Breast epithelium (tissue), 3 donors: ENCODE data around the gene APC2.

ENCODE experiments used
- POLR2A ChIP-seq: fragments of 450-650 bp; IDR thresholded peaks from one replicate; pipeline ENCODE4 v1.6.1; 2016; ENCODE audit warnings: antibody characterized with exemption, mild to moderate bottlenecking, moderate library complexity
- POLR2AphosphoS5 ChIP-seq, 3 donors: sonication (generic); formaldehyde crosslinking; IDR thresholded peaks; one replicate each; pipeline ENCODE4 v1.6.1; 2017; ENCODE audit warnings: antibody characterized with exemption in 3 of 3
- TF ChIP-seq, protein P1 (sequence below), 3 donors: fragments of 450-650 bp; IDR thresholded peaks; one replicate each; pipeline ENCODE4 v1.5.1; 2016 to 2017; ENCODE audit warnings: antibody characterized with exemption in 3 of 3, mild to moderate bottlenecking in 3 of 3, moderate library complexity in 3 of 3

DNA sequence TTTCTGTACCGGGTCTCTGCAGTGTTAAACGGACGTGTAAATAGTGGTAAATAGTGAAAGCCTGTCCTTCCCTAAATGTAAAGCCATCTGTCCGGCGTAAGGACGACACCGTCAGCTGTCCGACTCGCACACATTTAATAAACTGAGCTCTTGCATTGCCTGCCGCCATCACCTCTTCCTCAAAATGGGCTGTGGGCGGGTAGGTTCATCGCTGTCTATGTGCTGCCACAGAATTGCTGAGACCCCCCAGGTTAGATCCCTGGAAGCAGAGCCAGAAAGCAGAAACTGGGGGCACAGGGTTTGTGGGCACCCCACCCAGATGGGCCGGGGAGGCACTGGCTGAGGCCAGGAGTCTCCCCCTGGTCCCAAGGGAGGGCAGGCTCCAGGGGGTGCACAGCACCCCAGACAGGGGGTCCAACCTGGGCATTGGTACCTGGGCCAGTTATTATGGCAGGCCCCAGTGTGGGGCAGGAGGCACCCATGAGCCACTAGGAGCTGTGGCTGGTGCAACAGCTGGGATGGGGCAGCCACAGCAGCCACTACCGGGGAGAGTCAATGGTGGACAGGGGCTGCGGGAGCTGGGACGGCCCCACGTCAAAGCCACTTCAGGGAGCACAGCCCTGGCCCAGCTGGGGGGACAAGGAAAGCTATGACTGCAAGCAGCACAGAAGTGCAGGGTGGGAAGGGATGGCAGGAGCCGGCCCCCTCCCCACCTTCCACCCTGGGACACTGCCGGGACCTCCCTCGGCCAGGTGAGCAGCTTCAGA lies 23.3 kb downstream of the APC2 start:
- TF ChIP-seq, protein P1, sequence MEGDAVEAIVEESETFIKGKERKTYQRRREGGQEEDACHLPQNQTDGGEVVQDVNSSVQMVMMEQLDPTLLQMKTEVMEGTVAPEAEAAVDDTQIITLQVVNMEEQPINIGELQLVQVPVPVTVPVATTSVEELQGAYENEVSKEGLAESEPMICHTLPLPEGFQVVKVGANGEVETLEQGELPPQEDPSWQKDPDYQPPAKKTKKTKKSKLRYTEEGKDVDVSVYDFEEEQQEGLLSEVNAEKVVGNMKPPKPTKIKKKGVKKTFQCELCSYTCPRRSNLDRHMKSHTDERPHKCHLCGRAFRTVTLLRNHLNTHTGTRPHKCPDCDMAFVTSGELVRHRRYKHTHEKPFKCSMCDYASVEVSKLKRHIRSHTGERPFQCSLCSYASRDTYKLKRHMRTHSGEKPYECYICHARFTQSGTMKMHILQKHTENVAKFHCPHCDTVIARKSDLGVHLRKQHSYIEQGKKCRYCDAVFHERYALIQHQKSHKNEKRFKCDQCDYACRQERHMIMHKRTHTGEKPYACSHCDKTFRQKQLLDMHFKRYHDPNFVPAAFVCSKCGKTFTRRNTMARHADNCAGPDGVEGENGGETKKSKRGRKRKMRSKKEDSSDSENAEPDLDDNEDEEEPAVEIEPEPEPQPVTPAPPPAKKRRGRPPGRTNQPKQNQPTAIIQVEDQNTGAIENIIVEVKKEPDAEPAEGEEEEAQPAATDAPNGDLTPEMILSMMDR (IDR thresholded peaks at IDR 0.05), result no peak
- TF ChIP-seq POLR2AphosphoS5 (IDR thresholded peaks at IDR 0.05) (no peak), POLR2A (no peak)
